Left lung (tissue), 10 donors: ENCODE results near the gene GLIS1. TPM values are rescaled to one million over a fixed set of nuclear protein-coding genes. Genes with fewer than 3 reads are reported as not detected.

Experiments
- ATAC-seq: fragments of 200-7000 bp; cut with Tn5 transposase; one replicate; pipeline ENCODE4 v1.9.1; 2020; ENCODE audit warnings: moderate library complexity
- DNase-seq, 4 donors: peaks; one replicate each; pipeline ENCODE4 v3.0.0-alpha.2; 2013 to 2020
- H3K27ac ChIP-seq, 2 donors: fragments of 200-600 bp; sonication (generic) in 1 of 2; one replicate each; pipeline versions ENCODE4 v1.5.0 to v1.8.0; 2020 to 2021
- H3K27me3 ChIP-seq, 2 donors: fragments of 200-600 bp; sonication (generic) in 1 of 2; one replicate each; pipeline versions ENCODE4 v1.5.0 to v1.8.0; 2020 to 2021
- H3K36me3 ChIP-seq, 2 donors: fragments of 200-600 bp; sonication (generic) in 1 of 2; one replicate each; pipeline versions ENCODE4 v1.5.0 to v1.8.0; 2020 to 2021
- H3K4me1 ChIP-seq, 2 donors: fragments of 200-600 bp; one replicate each; pipeline ENCODE4 v1.8.0; 2021
- H3K4me3 ChIP-seq, 2 donors: fragments of 200-600 bp; sonication (generic) in 1 of 2; one replicate each; pipeline versions ENCODE4 v1.5.0 to v1.8.0; 2020 to 2021; ENCODE audit warnings: mild to moderate bottlenecking in 1 of 2
- H3K9me3 ChIP-seq, 2 donors: fragments of 200-600 bp; sonication (generic) in 1 of 2; one replicate each; pipeline versions ENCODE4 v1.5.0 to v1.8.0; 2020 to 2021
- intact Hi-C, 2 donors: fragments of 100-400 bp; cut with DNase I; formaldehyde crosslinking; loops; one replicate each; pipeline versions ENCODE4 v1.11.2 to v1.14.2; 2022
- polyA plus RNA-seq, 6 donors: library from polyadenylated mRNA; unstranded; fragments of 120-200 nt; gene quantifications; one replicate each; pipeline ENCODE4 v1.2.1, GENCODE V29; 2013; ENCODE audit not compliant: insufficient read length in 6 of 6
- total RNA-seq, 2 donors: library from RNA; stranded (reverse); fragmentation: NEBNext Ultra II Directional; extraction: Animal tissue kit (Norgen Biotek cat#: 25700); gene quantifications; one replicate each; pipeline ENCODE4 v1.2.1, GENCODE V29; 2021
- TF ChIP-seq, protein P1 (sequence below), 2 donors: fragments of 200-600 bp; sonication (generic) in 1 of 2; IDR thresholded peaks; one replicate each; pipeline versions ENCODE4 v1.5.0 to v1.8.0; 2021; ENCODE audit warnings: antibody characterized with exemption in 2 of 2
- donor health status: DM: no; HTN: yes; CAD: no.
- donor health status: DM: no; HTN: no; CAD: no.

GLIS1 gene
- total and polyA plus RNA-seq, 8 donors, result 0.06 to 0.16 (median 0.12) TPM; not detected in 4

DNA sequence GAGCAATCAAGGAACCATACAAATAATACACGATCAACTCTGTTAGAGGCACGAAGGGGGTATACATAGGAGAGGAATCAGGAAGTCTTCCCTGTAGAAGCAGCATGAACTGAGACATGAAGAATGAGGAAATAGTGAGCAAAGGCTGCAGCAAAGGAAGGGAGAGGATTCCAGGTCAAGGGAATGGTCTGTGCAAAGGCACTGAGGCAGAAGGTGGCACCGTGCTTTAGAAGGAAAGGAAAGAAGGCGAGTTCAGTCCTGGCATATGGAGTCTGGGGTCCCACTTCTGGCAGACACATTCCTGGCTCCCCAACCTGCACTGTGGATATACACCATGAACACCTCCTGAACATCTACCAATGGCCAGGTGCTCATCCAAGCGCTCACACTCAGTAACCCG, 56.1 kb downstream of the GLIS1 start:
- intact Hi-C loops, result no loop called here
- peaks cover 0 to 5% of the 10 kb centered on the region in 2 donors for H3K4me1 ChIP-seq
- peaks cover 8 to 69% of the 10 kb centered on the region in 2 donors for H3K27me3 ChIP-seq
- H3K36me3 ChIP-seq, result no peaks in the 10 kb centered on the region
- TF ChIP-seq, protein P1, sequence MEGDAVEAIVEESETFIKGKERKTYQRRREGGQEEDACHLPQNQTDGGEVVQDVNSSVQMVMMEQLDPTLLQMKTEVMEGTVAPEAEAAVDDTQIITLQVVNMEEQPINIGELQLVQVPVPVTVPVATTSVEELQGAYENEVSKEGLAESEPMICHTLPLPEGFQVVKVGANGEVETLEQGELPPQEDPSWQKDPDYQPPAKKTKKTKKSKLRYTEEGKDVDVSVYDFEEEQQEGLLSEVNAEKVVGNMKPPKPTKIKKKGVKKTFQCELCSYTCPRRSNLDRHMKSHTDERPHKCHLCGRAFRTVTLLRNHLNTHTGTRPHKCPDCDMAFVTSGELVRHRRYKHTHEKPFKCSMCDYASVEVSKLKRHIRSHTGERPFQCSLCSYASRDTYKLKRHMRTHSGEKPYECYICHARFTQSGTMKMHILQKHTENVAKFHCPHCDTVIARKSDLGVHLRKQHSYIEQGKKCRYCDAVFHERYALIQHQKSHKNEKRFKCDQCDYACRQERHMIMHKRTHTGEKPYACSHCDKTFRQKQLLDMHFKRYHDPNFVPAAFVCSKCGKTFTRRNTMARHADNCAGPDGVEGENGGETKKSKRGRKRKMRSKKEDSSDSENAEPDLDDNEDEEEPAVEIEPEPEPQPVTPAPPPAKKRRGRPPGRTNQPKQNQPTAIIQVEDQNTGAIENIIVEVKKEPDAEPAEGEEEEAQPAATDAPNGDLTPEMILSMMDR (IDR thresholded peaks at IDR 0.05), result no peak
- H3K9me3 ChIP-seq, result no peaks in the 10 kb centered on the region
- H3K4me3 ChIP-seq, result no peak overlapping the region
- ATAC-seq (no peak), DNase-seq (no peak)
- no peak overlapping the region for H3K27ac ChIP-seq

DNA sequence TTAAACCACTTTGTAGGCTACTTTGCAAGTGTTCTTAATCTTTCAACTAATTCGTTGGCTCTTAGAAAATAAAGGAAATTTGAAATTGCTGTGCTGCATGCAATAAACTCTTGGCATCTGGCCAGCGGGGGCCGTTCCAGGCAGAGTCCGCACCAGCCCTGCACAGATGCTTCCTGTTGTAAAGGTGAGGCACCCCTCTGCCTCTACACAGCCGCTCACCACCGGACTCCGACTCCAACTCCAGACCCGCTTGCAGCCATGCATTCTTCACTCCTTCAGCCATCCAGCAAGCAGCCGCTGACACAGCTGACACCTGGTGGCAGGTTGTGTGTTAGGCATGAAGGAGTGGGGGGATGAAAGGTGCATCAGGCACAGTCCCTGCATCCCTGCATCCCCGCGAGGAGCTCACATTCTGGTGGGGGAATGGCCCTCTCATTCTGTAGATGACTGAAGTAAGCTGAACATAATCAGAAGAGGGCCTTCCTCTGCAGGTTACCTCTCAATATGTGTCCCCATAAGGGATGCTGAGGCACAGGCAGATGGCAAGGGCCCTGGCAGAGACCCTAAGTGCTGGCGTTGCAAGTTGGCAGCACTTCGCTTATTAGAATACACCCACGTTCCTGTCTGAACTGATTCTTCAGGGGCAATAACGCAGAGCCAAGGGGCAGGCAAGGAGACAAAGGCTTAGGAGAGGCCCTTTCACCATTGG, 56.8 kb downstream of the GLIS1 start:
- Histone ChIP-seq H3K36me3 (no peaks in the 10 kb centered on the region), H3K9me3 (no peaks in the 10 kb centered on the region), H3K4me1 (peaks cover 0 to 5% of the 10 kb centered on the region in 2 donors), H3K4me3 (no peak overlapping the region), H3K27me3 (peaks cover 8 to 61% of the 10 kb centered on the region in 2 donors), H3K27ac (no peak overlapping the region)
- intact Hi-C loops, result no loop called here
- DNase-seq (peak in 2 of 4 donors; percentile 17 to 35), ATAC-seq (peak; percentile 70)
- TF ChIP-seq, protein P1 (IDR thresholded peaks at IDR 0.05), result peak in 1 of 2 donors; percentile 22

DNA sequence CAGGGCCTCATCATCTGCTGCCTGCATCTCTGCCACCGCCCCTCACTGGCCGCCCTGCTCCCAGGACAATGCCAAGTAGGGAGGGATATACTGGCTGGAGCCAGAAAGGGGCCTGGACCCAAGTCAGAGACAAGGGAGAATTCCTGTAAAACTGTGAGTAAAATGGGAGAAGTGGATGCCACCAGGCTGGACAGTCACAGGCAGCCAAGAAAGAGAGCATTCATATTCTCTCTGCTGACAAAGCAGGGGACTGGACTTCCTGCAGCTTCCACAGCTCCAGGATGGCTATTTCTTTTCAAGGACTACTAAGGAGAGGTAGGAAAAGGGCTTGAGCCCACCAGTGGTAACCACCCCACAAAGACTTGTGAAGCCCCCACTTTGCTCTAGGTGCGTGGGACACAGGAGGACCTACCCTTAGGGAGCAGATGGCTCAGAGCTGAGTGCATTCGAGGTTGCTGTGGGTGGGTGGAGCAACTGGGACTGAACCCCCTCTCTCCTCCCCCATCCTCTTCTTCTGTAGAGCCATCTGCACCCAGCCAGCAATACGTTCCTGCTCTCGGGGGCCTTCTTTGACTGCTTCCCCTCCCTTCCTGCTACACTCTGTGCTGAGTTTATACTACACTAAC, 57.5 kb downstream of the GLIS1 start:
- H3K36me3 ChIP-seq, result no peaks in the 10 kb centered on the region
- no peaks in the 10 kb centered on the region for H3K9me3 ChIP-seq
- H3K27ac ChIP-seq, result no peak overlapping the region
- H3K4me3 ChIP-seq, result no peak overlapping the region
- peaks cover 8 to 57% of the 10 kb centered on the region in 2 donors for H3K27me3 ChIP-seq
- TF ChIP-seq, protein P1 (IDR thresholded peaks at IDR 0.05), result no peak
- intact Hi-C loops, result no loop called here
- DNase-seq, result no peak
- H3K4me1 ChIP-seq, result peaks cover 0 to 5% of the 10 kb centered on the region in 2 donors
- no peak for ATAC-seq

DNA sequence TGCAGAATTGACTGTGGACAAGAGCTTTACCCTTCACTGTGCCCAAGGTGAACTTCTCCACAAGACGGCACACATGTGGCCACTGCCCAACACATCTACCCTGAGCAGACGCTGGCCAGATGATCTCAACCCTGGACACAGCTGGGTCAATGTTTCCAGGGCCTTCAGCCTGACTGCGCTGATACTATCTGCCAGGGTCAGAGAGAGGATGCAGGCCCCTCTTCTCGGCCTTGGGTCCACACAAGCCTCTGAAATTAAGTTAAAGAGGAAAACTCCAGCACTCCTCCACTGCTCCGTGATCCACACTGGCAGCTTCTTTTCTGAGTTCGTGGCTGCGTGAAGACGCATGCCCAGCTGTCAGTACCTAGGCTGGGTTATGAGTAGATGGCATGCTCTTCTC, 58.1 kb downstream of the GLIS1 start:
- intact Hi-C loops, result no loop called here
- H3K27me3 ChIP-seq, result peaks cover 6 to 54% of the 10 kb centered on the region in 2 donors
- no peaks in the 10 kb centered on the region for H3K36me3 ChIP-seq
- no peak overlapping the region for H3K4me3 ChIP-seq
- no peaks in the 10 kb centered on the region for H3K9me3 ChIP-seq
- TF ChIP-seq, protein P1 (IDR thresholded peaks at IDR 0.05), result no peak
- H3K27ac ChIP-seq, result no peak overlapping the region
- H3K4me1 ChIP-seq, result peaks cover 0 to 5% of the 10 kb centered on the region in 2 donors
- no peak for DNase-seq
- no peak for ATAC-seq
